Right lobe of liver (tissue), 6 donors: ENCODE results near the gene EDNRB. TPM values are rescaled to one million over a fixed set of nuclear protein-coding genes. Genes with fewer than 3 reads are reported as not detected.

Experiments
- ATAC-seq, 4 donors: fragments of 200-7000 bp; cut with Tn5 transposase; one replicate each; pipeline ENCODE4 v1.9.1; 2020; ENCODE audit warnings: mild to moderate bottlenecking in 4 of 4, moderate library complexity in 4 of 4
- DNase-seq, 3 donors: peaks; one replicate each; pipeline ENCODE4 v3.0.0-alpha.2; 2020
- H3K27ac ChIP-seq, 3 donors: fragments of 200-600 bp; one replicate each; pipeline ENCODE4 v1.8.0; 2022
- H3K27me3 ChIP-seq, 2 donors: fragments of 200-600 bp; one replicate each; pipeline ENCODE4 v1.8.0; 2022
- H3K36me3 ChIP-seq, 4 donors: fragments of 200-600 bp; sonication (generic) in 1 of 4; one replicate each; pipeline versions ENCODE4 v1.5.1 to v1.8.0; 2017 to 2022; ENCODE audit warnings: control low read depth in 1 of 4
- H3K4me1 ChIP-seq, 4 donors: fragments of 200-600 bp; sonication (generic) in 1 of 4; one replicate each; pipeline versions ENCODE4 v1.5.1 to v1.8.0; 2017 to 2022; ENCODE audit warnings: control low read depth in 1 of 4
- H3K4me3 ChIP-seq, 3 donors: fragments of 200-600 bp; one replicate each; pipeline ENCODE4 v1.8.0; 2022
- H3K9me3 ChIP-seq, 4 donors: fragments of 200-600 bp; sonication (generic) in 1 of 4; one replicate each; pipeline versions ENCODE4 v1.5.1 to v1.8.0; 2017 to 2022; ENCODE audit warnings: control low read depth in 1 of 4
- CTCF ChIP-seq, 4 donors: fragments of 200-600 bp in 3 of 4; fragments of 450-650 bp in 1 of 4; IDR thresholded peaks; one replicate each; pipeline versions ENCODE4 v1.5.1 to v1.8.0; 2016 to 2022; ENCODE audit warnings: antibody characterized with exemption in 4 of 4, mild to moderate bottlenecking in 2 of 4
- POLR2A ChIP-seq: fragments of 450-650 bp; IDR thresholded peaks from one replicate; pipeline ENCODE4 v1.6.1; 2017; ENCODE audit warnings: antibody characterized with exemption, mild to moderate bottlenecking
- WGBS: methylation state at CpG from one replicate; pipeline ENCODE4 v1.1.6; 2018; ENCODE audit warnings: low coverage, low lambda C conversion rate; ENCODE audit not compliant: insufficient coverage; ENCODE audit errors: missing lambda C conversion rate; 5-methylcytosine and 5-hydroxymethylcytosine counted together
- intact Hi-C, 2 donors: fragments of 100-400 bp; cut with DNase I; formaldehyde crosslinking; loops; one replicate each; pipeline versions ENCODE4 v1.11.2 to v1.14.1; 2022
- total RNA-seq, 6 experiments: library from RNA; depleted of rRNA in 2 of 6; stranded (reverse); fragments of >200 nt in 2 of 6; fragmentation: NEBNext Ultra II Directional in 3 of 6; extraction: Animal tissue kit (Norgen Biotek cat#: 25700) in 3 of 6; gene quantifications; one replicate each; pipeline versions ENCODE4 v1.1.0 to v1.2.4, GENCODE V29; 2016 to 2023
- donor health status: DM: no; HTN: yes; CAD: no.
- donor health status: DM: no; HTN: no; CAD: no.
- donor health status: DM: no; HTN: no; CAD: no.
- donor health status: DM: no; HTN: yes; CAD: no.
- donor health status: DM: no; HTN: yes; CAD: no.

Gene EDNRB
- total RNA-seq, 6 experiments from 2014 or later, result 17.3 to 33.9 (median 23.1) TPM

GRCh38 chr13:77898097-77898496, 20.5 kb downstream of the EDNRB start:
- no peaks in the 10 kb centered on the region for H3K36me3 ChIP-seq
- H3K4me3 ChIP-seq, result no peak overlapping the region
- H3K4me1 ChIP-seq, result no peaks in the 10 kb centered on the region
- TF ChIP-seq CTCF (IDR thresholded peaks at IDR 0.05) (no peak), POLR2A (no peak)
- H3K9me3 ChIP-seq, result no peaks in the 10 kb centered on the region
- DNase-seq (no peak), ATAC-seq (peak; percentile 38 to 78 (median 71))
- no peaks in the 10 kb centered on the region for H3K27me3 ChIP-seq
- peak overlapping the region; percentile 40 to 56 (median 41) for H3K27ac ChIP-seq
- intact Hi-C loops, result no loop called here
- 19% methylated on average over 4 of the region's 4 CpGs for whole genome bisulfite sequencing

GRCh38 chr13:77896977-77897376, 21.7 kb downstream of the EDNRB start:
- Histone ChIP-seq H3K36me3 (no peaks in the 10 kb centered on the region), H3K27ac (peak overlapping the region; percentile 41 to 71 (median 56)), H3K4me3 (no peak overlapping the region), H3K27me3 (no peaks in the 10 kb centered on the region), H3K9me3 (no peaks in the 10 kb centered on the region), H3K4me1 (no peaks in the 10 kb centered on the region)
- 28% methylated on average over 2 of the region's 2 CpGs for WGBS
- no peak for DNase-seq
- intact Hi-C loops, result no loop called here
- TF ChIP-seq POLR2A (no peak), CTCF (IDR thresholded peaks at IDR 0.05) (no peak)
- ATAC-seq, result peak in 1 of 4 donors; percentile 30

GRCh38 chr13:77896536-77896935, 22.1 kb downstream of the EDNRB start:
- ATAC-seq (peak; percentile 39 to 82 (median 62)), DNase-seq (no peak)
- Histone ChIP-seq H3K27ac (peak overlapping the region; percentile 41 to 71 (median 56)), H3K4me1 (no peaks in the 10 kb centered on the region), H3K27me3 (no peaks in the 10 kb centered on the region), H3K36me3 (no peaks in the 10 kb centered on the region), H3K9me3 (no peaks in the 10 kb centered on the region), H3K4me3 (no peak overlapping the region)
- intact Hi-C loops, result no loop called here
- no peak for TF ChIP-seq POLR2A
- TF ChIP-seq CTCF (IDR thresholded peaks at IDR 0.05), result no peak
- WGBS, result 40% methylated on average over 8 of the region's 8 CpGs

- no peaks in the 10 kb centered on the region for H3K9me3 ChIP-seq
- 37% methylated on average over 3 of the region's 3 CpGs for WGBS
Observed at GRCh38 chr13:77894743-77895142, 23.9 kb downstream of the EDNRB start.

More at GRCh38 chr13:77894743-77895142, 23.9 kb downstream of the EDNRB start:
- no peaks in the 10 kb centered on the region for H3K27me3 ChIP-seq
- intact Hi-C loops, result no loop called here
- no peaks in the 10 kb centered on the region for H3K36me3 ChIP-seq
- no peak for DNase-seq
- no peak for TF ChIP-seq CTCF (IDR thresholded peaks at IDR 0.05)
- no peak for TF ChIP-seq POLR2A
- no peaks in the 10 kb centered on the region for H3K4me1 ChIP-seq
- H3K4me3 ChIP-seq, result no peak overlapping the region
- no peak for ATAC-seq
- no peak overlapping the region for H3K27ac ChIP-seq
